ENCODE results near the gene PAPPA.

DNA sequence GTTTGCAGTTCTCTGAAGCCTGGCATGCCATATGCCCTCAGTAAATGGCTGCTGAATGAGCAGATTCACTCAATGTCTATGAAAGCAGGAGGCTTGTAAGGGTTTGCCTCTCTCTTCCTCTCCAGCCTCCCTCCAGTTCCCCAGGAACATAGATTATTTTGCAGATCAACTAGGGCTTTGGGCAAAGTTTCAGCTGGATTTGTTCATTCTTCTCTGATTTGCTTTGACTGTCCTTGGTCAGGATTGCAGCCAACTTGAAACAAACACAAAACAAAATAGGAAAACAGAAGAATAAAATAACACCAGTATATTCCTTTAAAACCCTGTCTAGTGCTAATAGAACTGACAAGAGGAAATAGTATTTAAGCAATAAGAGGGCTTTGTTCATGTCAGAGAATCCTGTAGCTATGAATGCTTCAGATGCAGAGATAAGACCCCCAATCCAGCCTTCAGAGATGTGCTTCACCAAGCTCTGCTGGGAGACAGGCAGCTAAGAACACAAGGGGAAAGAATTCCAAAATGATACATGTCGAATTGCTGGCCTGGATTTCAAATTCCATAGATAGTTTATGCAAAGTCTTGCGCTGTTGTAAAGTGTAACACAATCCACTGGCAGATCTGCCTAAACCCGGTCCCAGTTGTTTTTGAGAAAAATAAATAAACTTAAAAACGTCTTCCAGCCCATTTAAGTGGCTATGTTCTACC is 174.3 kb downstream of the PAPPA start:
- TF ChIP-seq CTCF (IDR thresholded peaks at IDR 0.05), result no peak
- no peak for TF ChIP-seq POLR2A (IDR thresholded peaks at IDR 0.05)
- TF ChIP-seq EP300 (IDR thresholded peaks at IDR 0.05), result no peak

Data from suprapubic skin (tissue), 3 donors.